HG03342 (cell line): Measurements from ENCODE around the gene RGL3.
"Not testable (repeated sequence)": the region's sequence is repeated elsewhere in the genome, so short reads cannot be mapped to it uniquely, and the experiment has no call there.

Experiments used
- ATAC-seq: cut with Tn5 transposase; IDR thresholded peaks from one replicate; pipeline ENCODE4 v1.9.1; 2021; ENCODE audit warnings: mild to moderate bottlenecking, moderate library complexity; ENCODE audit not compliant: unreplicated experiment

RGL3 gene

GRCh38 chr19:11450570-11451326 is 31.6 kb upstream of the RGL3 start:
- ATAC-seq, result no peak

DNA sequence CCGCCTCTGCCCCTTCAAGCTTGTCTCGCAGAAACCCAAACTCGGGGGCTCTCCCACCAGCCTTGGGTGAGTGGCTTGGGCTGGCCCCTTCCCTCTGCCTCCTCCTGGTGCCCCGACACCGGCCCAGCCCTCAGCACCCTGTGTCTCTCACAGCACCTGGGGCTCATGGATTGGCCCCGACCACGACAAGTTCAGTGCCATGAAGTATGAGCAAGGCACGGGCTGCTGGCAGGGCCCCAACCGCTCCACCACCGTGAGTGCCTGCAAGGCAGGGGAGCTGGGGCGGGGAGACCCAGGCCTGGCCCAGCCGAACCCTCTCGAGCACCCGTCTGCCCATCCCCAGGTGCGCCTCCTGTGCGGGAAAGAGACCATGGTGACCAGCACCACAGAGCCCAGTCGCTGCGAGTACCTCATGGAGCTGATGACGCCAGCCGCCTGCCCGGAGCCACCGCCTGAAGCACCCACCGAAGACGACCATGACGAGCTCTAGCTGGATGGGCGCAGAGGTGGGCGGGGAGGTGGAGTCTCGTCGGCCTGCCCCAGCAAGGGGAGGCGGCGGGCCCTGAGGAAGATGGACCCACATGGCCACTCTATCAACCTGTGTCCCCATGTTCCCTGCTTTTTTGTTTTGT is 29.9 kb upstream of the RGL3 start:
- ATAC-seq, result no peak

DNA sequence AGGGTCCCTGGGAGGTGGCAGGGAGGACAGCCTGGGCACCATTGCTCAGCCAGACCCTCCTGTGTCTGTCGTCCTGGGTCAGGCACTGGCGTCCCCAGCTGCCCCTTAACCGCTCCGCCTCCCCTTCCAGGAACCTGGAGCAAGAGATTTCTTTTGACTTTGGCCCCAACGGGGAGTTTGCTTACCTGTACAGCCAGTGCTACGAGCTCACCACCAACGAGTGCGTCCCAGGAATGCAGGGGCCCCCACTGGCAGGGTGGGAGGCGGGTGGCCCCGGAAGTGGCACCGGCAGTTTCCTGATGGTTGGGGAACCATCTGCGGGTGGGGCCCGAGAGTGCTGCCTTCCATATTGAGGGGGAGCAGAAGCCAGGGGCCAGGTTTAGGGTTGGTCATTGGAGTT is 29.3 kb upstream of the RGL3 start:
- ATAC-seq, result no peak

GRCh38 chr19:11447347-11448262 is 28.5 kb upstream of the RGL3 start:
- no peak for ATAC-seq

DNA sequence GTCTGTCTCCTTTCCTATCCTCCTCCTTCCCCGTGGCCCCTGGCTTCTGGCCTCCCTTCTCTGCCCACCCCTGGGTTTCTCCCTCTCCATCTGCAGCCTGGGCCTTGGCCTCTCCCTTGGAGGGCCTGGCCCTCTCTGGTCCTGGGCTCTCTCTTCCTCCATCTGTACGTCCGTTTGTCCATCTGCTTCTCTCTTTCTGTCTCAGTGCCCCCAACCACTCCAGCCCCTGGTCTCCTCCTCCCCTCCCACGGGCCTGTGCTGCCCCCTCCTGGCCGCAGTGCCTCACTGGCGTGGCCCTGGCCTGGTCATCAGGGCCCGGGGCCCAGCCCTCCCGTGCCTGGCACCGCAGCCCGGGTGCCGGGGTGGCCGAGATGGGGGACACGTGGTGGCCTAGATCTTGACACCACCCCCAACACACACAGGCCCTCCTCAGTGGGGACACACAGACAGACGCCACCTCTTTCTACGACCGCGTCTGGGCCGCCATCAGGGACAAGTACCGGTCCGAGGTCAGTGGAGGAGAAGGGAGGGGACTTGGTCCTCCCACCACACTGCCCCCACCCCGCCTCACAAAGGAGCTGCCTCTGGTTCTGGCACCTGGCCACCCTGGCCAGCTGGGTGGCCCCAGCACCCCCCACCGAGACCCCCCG is 27.7 kb upstream of the RGL3 start:
- no peak for ATAC-seq

DNA sequence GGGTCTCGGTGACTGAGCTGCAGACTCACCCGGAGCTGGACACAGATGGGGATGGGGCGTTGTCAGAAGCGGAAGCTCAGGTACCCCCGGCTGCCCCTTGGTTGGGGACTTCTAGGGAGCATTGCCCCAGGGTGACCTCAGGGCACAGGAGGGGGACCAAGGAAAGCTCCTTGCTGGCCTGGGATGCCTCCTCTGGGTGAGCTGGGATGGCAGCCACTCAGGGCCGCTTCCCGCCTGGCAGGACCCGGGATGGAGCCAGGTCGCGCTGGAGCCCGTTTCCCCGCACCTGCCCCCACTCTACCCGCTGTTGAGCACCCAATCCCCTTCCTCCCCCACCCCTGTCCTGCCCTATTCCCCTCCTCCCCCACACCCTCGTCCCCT is 27.1 kb upstream of the RGL3 start:
- no peak for ATAC-seq

DNA sequence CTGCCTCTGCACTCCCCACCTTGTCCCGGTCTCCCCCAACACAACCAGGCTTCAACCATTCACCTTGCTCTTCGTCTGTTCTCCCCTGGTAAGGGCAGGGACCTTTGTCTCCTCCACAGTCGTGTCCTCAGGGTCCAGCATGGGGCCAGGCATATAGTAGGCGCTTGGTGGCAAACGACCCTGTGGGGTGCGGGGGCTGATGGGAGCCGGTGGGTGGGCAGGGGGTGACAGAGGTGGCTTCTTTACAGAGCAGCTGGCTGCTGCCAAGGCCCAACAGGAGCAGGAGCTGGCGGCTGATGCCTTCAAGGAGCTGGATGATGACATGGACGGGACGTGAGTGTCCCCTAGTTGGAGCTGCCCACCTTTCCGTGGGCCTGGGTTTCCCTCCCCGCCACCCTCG is 26.0 kb upstream of the RGL3 start:
- ATAC-seq, result no peak

DNA sequence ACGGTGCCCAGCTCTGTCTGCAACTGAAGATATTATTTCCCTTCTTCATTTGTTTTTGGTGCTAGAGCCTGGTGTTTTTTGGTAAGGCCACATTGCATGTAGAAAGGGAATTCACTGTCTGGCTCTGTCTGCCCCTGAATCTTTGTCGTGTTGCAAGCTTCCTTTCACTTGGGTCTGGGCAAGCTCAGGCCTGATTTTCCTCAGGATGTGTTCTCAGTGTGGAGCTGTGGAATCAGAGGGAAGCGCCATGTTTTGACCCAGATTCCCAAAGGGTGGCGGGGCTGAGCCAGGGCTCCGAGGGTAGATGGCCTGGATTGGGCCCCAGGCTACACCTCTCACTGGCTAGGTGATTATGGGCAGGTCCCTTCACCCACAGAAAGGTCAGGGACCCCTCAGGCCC is 24.9 kb upstream of the RGL3 start:
- no peak for ATAC-seq

DNA sequence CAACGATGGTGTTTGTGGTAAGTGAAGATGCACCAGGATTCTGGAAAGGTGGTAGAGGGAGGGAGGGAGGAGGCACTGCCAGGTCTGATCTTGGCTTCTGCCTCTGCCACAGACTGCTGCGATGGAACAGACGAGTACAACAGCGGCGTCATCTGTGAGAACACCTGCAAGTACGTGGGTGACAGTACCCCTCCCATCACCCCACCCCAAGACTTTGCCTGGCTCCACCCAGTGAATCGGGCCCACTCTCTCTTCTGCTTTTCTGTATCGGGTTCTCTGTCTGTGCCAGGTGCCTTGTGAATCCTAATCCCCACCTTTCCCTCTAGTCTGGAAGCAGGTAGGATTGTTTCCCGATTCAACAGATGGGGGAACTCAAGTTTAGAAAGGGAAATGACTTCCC is 18.8 kb upstream of the RGL3 start:
- no peak for ATAC-seq

DNA sequence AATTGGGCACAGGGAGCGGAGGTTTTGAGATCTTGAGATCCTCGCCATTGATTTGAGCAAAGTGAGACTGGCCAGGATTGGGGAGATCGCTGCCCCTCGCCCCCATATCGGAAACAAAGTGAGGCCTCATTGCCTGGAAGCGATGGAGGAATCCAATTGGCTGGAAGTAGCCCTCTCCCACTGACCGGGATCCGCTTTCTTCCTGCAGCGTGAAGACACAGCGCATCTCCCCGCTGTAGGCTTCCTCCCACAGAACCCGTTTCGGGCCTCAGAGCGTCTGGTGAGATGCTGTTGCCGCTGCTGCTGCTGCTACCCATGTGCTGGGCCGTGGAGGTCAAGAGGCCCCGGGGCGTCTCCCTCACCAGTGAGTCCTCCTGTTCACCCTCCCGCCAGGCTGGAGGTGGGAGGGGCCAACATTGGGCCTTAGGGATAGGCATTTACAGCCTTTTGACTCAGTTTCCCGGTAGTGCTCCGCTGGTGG is 16.8 kb upstream of the RGL3 start:
- no peak for ATAC-seq

- peak; percentile 84 for ATAC-seq
Measured at GRCh38 chr19:11435057-11435832, 16.1 kb upstream of the RGL3 start, which contains the start of the genes ODAD3 and PRKCSH. TSS of gene ODAD3 (minus strand) at chr19:11435121. CDS start at chr19:11435016, 105 bp downstream. TSS of gene PRKCSH (plus strand) at chr19:11435635. CDS start at chr19:11436118, 483 bp downstream.

DNA sequence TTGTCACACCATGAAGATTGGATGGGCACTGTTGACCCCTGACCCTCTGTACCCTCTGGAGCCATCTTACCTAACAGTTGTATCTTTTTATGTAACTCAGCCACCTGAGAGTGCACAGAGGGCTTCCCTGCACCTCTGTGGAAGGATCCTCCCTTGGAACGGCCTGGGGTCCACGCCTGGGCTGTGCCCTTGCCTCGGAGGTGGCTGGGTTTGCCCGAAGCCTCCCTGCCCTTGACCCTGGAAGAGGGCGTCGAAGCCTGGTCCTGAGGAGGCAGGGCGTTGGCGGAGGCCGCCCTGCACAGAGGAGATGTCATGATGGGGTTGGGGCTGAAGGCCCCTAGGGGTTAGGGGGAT is 15.6 kb upstream of the RGL3 start:
- peak; percentile 21 for ATAC-seq

- not testable (repeated sequence) for ATAC-seq
Measured at GRCh38 chr19:11433526-11433925, 14.4 kb upstream of the RGL3 start.

GRCh38 chr19:11426656-11427055 is 7.5 kb upstream of the RGL3 start:
- ATAC-seq, result no peak

DNA sequence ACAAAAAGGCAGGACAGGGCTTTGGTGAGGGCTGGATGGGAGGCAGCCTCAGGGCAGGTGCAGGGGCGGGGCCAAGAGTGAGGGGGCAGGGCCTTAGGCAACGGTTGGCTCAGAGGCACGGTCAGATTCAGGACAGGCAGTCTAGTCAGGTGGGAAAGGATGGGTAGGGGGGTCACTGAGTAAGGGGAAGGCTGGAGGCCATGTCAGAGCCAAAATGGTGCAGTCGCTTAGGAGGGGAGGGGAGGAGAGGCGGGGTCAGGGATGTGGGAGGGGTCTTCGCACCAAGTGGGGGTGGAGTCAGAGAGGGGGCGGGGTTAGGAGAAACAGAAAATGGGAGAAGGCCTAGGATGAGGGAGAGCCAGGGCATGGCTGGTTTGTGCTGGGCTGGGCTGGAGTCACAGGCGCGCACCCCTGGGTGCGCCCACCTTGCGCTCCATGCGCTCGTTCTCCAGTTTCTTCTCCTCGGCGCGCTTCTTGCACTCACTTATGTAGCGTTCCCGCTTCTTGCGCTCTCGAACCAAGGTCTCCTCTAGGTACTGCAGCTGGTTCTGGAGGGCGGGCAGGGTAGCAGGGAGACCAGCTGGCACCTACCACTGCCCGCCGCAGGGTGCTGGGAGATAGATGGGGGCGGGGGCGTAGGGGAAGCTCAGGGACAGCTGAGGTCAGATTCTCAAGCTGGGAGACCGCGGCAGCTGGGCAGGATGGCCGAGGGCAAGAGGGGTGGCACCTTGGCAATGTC is 6.8 kb upstream of the RGL3 start:
- no peak for ATAC-seq

DNA sequence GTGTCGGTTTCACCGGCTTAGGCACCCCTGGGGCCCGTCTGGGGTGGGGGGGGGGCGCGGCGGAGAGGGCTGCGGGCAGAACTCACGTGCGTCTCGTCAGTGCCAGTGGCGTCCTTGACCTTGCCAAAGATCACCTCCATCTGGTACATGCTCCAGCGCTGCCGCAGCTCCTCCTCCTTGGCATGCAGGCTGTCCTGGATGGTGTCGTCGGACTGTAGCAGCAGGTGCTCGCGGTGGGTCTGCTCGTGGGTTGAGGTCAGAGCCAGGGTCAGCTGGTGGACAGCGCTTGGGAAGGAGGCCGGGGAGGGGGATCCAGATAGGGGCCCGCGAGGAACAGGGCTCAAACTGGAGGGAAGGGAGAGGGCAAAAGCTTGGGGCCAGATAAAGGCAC is 4.7 kb upstream of the RGL3 start:
- no peak for ATAC-seq

DNA sequence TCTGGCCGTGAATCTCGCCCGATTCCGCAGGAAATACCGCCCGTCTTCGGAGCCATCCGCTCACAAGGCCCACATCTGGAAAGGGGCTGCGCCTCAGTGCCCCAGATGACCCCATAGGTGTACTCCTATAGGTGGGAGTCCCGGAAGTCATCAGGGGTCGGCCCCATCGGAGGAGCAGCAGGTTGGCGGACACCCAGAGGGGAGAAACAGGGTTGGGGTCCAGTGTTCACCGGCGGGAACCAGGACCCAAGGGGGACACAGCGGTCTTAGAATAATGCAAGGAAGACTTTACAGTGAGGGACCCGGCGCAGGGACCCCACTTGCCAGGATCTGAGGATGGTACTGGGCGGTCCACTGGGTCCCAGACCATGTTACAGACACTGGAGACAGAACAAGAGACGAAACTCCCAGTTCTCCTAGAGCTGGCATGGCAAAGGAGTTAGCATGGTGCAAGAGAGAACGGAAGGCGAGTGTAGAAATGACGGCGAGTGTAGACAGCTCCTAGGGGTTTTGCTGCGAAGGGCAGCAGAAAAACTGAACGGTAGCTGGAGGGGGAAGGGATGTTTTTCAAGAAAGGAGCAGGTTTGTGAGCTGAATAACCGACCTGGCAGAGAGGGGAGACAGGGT is 4.2 kb upstream of the RGL3 start:
- ATAC-seq, result no peak

- ATAC-seq, result peak; percentile 50
Measured at GRCh38 chr19:11422163-11423065, 3.3 kb upstream of the RGL3 start.
